HepG2 (cell line): Measurements from ENCODE around the gene CD151. TPM values are rescaled to one million over a fixed set of nuclear protein-coding genes. Genes with fewer than 3 reads are reported as not detected.

Experiments used
- CENPX ChIP-seq: sonication (generic); formaldehyde crosslinking; IDR thresholded peaks from 2 replicates; pipeline ENCODE4 v1.9.0; 2021; ENCODE audit warnings: mild to moderate bottlenecking, missing genetic modification reagents, moderate library complexity
- DPF2 ChIP-seq: sonication (generic); formaldehyde crosslinking; IDR thresholded peaks from 2 replicates; pipeline ENCODE4 v1.4.0; 2020; ENCODE audit warnings: mild to moderate bottlenecking, low read depth, missing genetic modification reagents, borderline replicate concordance
- KMT2A ChIP-seq: sonication (generic); formaldehyde crosslinking; IDR thresholded peaks from 2 replicates; pipeline ENCODE4 v1.4.0; 2020; ENCODE audit warnings: missing genetic modification reagents
- MEIS1 ChIP-seq: sonication (generic); formaldehyde crosslinking; IDR thresholded peaks from 2 replicates; pipeline ENCODE4 v1.9.0; 2021; ENCODE audit warnings: mild to moderate bottlenecking, missing genetic modification reagents, moderate library complexity, borderline replicate concordance
- NAIF1 ChIP-seq: sonication (generic); formaldehyde crosslinking; IDR thresholded peaks from 2 replicates; pipeline ENCODE4 v1.5.0; 2020; ENCODE audit warnings: mild to moderate bottlenecking, missing genetic modification reagents, borderline replicate concordance
- NFE2 ChIP-seq: sonication (generic); formaldehyde crosslinking; IDR thresholded peaks from 2 replicates; pipeline ENCODE4 v1.4.0; 2020; ENCODE audit warnings: missing genetic modification reagents
- NFKBIZ ChIP-seq: IDR thresholded peaks from 2 replicates; pipeline ENCODE4 v1.6.1; 2018; ENCODE audit warnings: missing genetic modification reagents, missing compliant biosample characterization
- SRY ChIP-seq: sonication (generic); formaldehyde crosslinking; IDR thresholded peaks from 2 replicates; pipeline ENCODE4 v1.8.0; 2022; ENCODE audit warnings: mild to moderate bottlenecking, missing genetic modification reagents
- SSRP1 ChIP-seq: IDR thresholded peaks from 2 replicates; pipeline ENCODE4 v1.6.1; 2016; ENCODE audit warnings: control low read depth
- TEAD3 ChIP-seq: optimal IDR thresholded peaks from 2 replicates; pipeline ENCODE3; 2016; ENCODE audit warnings: borderline replicate concordance
- ZNF260 ChIP-seq: sonication (generic); formaldehyde crosslinking; IDR thresholded peaks from 2 replicates; pipeline ENCODE4 v1.4.0; 2020; ENCODE audit warnings: missing genetic modification reagents, low read depth, mild to moderate bottlenecking, borderline replicate concordance
- ZNF577 ChIP-seq: sonication (generic); formaldehyde crosslinking; IDR thresholded peaks from 2 replicates; pipeline ENCODE4 v1.4.0; 2020; ENCODE audit warnings: mild to moderate bottlenecking, low read depth, missing genetic modification reagents, borderline replicate concordance
- ZNF709 ChIP-seq: sonication (generic); formaldehyde crosslinking; IDR thresholded peaks from 2 replicates; pipeline ENCODE4 v1.5.0; 2020; ENCODE audit warnings: mild to moderate bottlenecking, missing genetic modification reagents
- polyA plus RNA-seq, 8 experiments: library from polyadenylated mRNA; depleted of rRNA in 3 of 8; stranded (reverse) in 7 of 8; unstranded in 1 of 8; fragments of >200 nt; fragmentation: Illumina TruSeq in 4 of 8; extraction: Trizol in 4 of 8; gene quantifications; 2 replicates each; pipeline versions ENCODE4 v1.2.1 to v1.2.3, GENCODE V29; 2011 to 2016; ENCODE audit warnings: low read depth in 4 of 8, missing spikeins in 1 of 8, mixed read lengths in 1 of 8; ENCODE audit not compliant: insufficient read depth in 1 of 8
- total RNA-seq, 5 experiments: library from RNA; depleted of rRNA; stranded (reverse); fragments of >200 nt; fragmentation: Illumina TruSeq; extraction: Trizol; gene quantifications; 2 replicates each; pipeline ENCODE4 v1.2.3, GENCODE V29; 2016; ENCODE audit warnings: low read depth in 1 of 5
- TF ChIP-seq, protein P1 (sequence below): sonication (generic); formaldehyde crosslinking; IDR thresholded peaks from 2 replicates; pipeline ENCODE4 v1.8.0; 2022; ENCODE audit warnings: mild to moderate bottlenecking, missing genetic modification reagents; ENCODE audit not compliant: insufficient replicate concordance
- TF ChIP-seq, protein P2 (sequence below): sonication (generic); formaldehyde crosslinking; IDR thresholded peaks from 2 replicates; pipeline ENCODE4 v1.9.0; 2021; ENCODE audit warnings: missing genetic modification reagents, mild to moderate bottlenecking, borderline replicate concordance
- TF ChIP-seq, protein P3 (sequence below): sonication (generic); formaldehyde crosslinking; IDR thresholded peaks from 2 replicates; pipeline ENCODE4 v1.5.0; 2020; ENCODE audit warnings: missing genetic modification reagents
- TF ChIP-seq, protein P4 (sequence below): IDR thresholded peaks from 2 replicates; pipeline ENCODE4 v1.6.1; 2016; ENCODE audit warnings: mild to moderate bottlenecking, missing biosample characterization, missing genetic modification reagents
- TF ChIP-seq, protein P5 (sequence below): sonication (generic); formaldehyde crosslinking; IDR thresholded peaks from 2 replicates; pipeline ENCODE4 v1.4.0; 2020; ENCODE audit warnings: missing genetic modification reagents, borderline replicate concordance
- TF ChIP-seq, protein P6 (sequence below): sonication (generic); formaldehyde crosslinking; IDR thresholded peaks from 2 replicates; pipeline ENCODE4 v1.5.1; 2020; ENCODE audit warnings: missing genetic modification reagents, mild to moderate bottlenecking, borderline replicate concordance

Gene CD151
- total and polyA plus RNA-seq, 2 of the 13 experiments (the other 11 are each of a cell fraction or from before 2014, with no cell fraction given) = 125 to 197 TPM

DNA sequence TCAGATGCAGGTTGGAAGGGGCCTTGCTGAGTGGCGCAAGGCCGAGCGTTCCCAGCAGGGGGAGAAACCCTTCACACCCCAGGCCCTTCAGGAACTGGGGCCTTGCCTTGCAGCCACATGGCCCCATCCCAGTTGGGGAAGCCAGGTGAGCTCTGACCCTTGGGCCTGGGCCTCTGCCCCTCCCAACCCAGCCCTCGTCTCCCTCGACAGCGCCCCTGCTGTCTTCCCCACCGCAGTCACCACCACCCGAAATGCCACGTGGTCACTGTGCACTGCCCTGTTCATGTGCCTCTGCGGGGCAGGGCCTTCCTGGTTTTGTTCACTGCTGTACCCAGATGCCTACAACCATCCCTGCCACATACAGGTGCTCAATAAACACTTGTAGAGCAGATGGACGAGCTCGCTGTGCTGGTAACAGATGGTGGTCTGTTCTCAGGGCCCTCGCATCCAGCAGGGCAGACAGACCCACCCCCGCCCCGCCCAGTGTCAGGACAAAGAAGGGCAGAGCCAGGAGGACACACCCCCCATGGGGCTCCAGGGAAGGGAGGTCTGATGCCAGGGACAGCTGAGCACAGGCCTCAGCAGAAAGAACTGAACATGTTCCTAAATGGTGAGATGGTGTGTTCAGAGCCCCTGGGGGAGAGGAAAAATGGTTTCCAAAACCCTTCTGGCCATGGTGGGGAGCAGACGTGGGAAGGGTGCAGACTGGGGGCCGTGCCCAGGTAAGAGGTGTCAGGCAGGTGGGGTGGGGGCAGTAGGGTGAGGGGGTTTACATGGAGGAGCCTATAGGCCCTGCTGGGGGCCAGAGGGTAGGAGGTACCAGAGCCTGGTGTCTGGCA is 5.9 kb downstream of the CD151 start (continued):
- peak; percentile 55; the same call in 1 of the 2 replicates for TF ChIP-seq KMT2A (CRISPR knock-in tag)
- no peak for TF ChIP-seq NAIF1 (CRISPR knock-in tag)
- TF ChIP-seq, protein P1, sequence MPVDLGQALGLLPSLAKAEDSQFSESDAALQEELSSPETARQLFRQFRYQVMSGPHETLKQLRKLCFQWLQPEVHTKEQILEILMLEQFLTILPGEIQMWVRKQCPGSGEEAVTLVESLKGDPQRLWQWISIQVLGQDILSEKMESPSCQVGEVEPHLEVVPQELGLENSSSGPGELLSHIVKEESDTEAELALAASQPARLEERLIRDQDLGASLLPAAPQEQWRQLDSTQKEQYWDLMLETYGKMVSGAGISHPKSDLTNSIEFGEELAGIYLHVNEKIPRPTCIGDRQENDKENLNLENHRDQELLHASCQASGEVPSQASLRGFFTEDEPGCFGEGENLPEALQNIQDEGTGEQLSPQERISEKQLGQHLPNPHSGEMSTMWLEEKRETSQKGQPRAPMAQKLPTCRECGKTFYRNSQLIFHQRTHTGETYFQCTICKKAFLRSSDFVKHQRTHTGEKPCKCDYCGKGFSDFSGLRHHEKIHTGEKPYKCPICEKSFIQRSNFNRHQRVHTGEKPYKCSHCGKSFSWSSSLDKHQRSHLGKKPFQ (CRISPR knock-in tag) = no peak
- TF ChIP-seq, protein P2, sequence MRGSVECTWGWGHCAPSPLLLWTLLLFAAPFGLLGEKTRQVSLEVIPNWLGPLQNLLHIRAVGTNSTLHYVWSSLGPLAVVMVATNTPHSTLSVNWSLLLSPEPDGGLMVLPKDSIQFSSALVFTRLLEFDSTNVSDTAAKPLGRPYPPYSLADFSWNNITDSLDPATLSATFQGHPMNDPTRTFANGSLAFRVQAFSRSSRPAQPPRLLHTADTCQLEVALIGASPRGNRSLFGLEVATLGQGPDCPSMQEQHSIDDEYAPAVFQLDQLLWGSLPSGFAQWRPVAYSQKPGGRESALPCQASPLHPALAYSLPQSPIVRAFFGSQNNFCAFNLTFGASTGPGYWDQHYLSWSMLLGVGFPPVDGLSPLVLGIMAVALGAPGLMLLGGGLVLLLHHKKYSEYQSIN (CRISPR knock-in tag) = no peak
- no peak for TF ChIP-seq ZNF709
- TF ChIP-seq SRY (CRISPR knock-in tag) = 0 out of 2 replicates have a peak, but pooled peaks have one; percentile 56
- no peak; the same call in 1 of the 2 replicates for TF ChIP-seq MEIS1
- TF ChIP-seq, protein P3, sequence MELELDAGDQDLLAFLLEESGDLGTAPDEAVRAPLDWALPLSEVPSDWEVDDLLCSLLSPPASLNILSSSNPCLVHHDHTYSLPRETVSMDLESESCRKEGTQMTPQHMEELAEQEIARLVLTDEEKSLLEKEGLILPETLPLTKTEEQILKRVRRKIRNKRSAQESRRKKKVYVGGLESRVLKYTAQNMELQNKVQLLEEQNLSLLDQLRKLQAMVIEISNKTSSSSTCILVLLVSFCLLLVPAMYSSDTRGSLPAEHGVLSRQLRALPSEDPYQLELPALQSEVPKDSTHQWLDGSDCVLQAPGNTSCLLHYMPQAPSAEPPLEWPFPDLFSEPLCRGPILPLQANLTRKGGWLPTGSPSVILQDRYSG = no peak
- TF ChIP-seq SSRP1 (CRISPR knock-in tag) = no peak
- no peak for TF ChIP-seq CENPX
- TF ChIP-seq DPF2 (CRISPR knock-in tag) = no peak
- no peak for TF ChIP-seq NFKBIZ (CRISPR knock-in tag)
- TF ChIP-seq, protein P4, sequence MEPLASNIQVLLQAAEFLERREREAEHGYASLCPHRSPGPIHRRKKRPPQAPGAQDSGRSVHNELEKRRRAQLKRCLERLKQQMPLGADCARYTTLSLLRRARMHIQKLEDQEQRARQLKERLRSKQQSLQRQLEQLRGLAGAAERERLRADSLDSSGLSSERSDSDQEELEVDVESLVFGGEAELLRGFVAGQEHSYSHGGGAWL = peak; percentile 81; the same call in 1 of the 2 replicates
- TF ChIP-seq ZNF577 (CRISPR knock-in tag) = no peak
- no peak for TF ChIP-seq NFE2 (CRISPR knock-in tag)
- TF ChIP-seq ZNF260 = no peak
- peak; percentile 68 for TF ChIP-seq TEAD3 (CRISPR knock-in tag)
- TF ChIP-seq, protein P5, sequence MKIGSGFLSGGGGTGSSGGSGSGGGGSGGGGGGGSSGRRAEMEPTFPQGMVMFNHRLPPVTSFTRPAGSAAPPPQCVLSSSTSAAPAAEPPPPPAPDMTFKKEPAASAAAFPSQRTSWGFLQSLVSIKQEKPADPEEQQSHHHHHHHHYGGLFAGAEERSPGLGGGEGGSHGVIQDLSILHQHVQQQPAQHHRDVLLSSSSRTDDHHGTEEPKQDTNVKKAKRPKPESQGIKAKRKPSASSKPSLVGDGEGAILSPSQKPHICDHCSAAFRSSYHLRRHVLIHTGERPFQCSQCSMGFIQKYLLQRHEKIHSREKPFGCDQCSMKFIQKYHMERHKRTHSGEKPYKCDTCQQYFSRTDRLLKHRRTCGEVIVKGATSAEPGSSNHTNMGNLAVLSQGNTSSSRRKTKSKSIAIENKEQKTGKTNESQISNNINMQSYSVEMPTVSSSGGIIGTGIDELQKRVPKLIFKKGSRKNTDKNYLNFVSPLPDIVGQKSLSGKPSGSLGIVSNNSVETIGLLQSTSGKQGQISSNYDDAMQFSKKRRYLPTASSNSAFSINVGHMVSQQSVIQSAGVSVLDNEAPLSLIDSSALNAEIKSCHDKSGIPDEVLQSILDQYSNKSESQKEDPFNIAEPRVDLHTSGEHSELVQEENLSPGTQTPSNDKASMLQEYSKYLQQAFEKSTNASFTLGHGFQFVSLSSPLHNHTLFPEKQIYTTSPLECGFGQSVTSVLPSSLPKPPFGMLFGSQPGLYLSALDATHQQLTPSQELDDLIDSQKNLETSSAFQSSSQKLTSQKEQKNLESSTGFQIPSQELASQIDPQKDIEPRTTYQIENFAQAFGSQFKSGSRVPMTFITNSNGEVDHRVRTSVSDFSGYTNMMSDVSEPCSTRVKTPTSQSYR (CRISPR knock-in tag) = peak; percentile 57; the same call in 1 of the 2 replicates
- TF ChIP-seq, protein P6, sequence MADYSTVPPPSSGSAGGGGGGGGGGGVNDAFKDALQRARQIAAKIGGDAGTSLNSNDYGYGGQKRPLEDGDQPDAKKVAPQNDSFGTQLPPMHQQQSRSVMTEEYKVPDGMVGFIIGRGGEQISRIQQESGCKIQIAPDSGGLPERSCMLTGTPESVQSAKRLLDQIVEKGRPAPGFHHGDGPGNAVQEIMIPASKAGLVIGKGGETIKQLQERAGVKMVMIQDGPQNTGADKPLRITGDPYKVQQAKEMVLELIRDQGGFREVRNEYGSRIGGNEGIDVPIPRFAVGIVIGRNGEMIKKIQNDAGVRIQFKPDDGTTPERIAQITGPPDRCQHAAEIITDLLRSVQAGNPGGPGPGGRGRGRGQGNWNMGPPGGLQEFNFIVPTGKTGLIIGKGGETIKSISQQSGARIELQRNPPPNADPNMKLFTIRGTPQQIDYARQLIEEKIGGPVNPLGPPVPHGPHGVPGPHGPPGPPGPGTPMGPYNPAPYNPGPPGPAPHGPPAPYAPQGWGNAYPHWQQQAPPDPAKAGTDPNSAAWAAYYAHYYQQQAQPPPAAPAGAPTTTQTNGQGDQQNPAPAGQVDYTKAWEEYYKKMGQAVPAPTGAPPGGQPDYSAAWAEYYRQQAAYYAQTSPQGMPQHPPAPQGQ (CRISPR knock-in tag) = no peak
